Choroid plexus epithelial cell (primary cell): ENCODE measurements around the gene ZFP36L2.

Experiments
- DNase-seq: peaks from one replicate; pipeline ENCODE4 v3.0.0-alpha.2; 2010; ENCODE audit warnings: low read depth
- H3K4me3 ChIP-seq: 2 replicates; pipeline ENCODE4 v1.5.1; 2011; ENCODE audit warnings: low read depth, mild to moderate bottlenecking, control low read depth, low read length, moderate library complexity
- TF ChIP-seq, protein P1 (sequence below): conservative IDR thresholded peaks from 2 replicates; pipeline ENCODE4 v1.5.1; 2011; ENCODE audit warnings: low read depth, mild to moderate bottlenecking, control low read depth, inconsistent platforms, low read length, moderate library complexity

ZFP36L2 gene

GRCh38 chr2:43219383-43220228 is 6.8 kb downstream of the ZFP36L2 start:
- DNase-seq = peak; percentile 85
- TF ChIP-seq, protein P1, sequence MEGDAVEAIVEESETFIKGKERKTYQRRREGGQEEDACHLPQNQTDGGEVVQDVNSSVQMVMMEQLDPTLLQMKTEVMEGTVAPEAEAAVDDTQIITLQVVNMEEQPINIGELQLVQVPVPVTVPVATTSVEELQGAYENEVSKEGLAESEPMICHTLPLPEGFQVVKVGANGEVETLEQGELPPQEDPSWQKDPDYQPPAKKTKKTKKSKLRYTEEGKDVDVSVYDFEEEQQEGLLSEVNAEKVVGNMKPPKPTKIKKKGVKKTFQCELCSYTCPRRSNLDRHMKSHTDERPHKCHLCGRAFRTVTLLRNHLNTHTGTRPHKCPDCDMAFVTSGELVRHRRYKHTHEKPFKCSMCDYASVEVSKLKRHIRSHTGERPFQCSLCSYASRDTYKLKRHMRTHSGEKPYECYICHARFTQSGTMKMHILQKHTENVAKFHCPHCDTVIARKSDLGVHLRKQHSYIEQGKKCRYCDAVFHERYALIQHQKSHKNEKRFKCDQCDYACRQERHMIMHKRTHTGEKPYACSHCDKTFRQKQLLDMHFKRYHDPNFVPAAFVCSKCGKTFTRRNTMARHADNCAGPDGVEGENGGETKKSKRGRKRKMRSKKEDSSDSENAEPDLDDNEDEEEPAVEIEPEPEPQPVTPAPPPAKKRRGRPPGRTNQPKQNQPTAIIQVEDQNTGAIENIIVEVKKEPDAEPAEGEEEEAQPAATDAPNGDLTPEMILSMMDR = peak; percentile 21
- H3K4me3 ChIP-seq = peak overlapping the region; percentile 53

DNA sequence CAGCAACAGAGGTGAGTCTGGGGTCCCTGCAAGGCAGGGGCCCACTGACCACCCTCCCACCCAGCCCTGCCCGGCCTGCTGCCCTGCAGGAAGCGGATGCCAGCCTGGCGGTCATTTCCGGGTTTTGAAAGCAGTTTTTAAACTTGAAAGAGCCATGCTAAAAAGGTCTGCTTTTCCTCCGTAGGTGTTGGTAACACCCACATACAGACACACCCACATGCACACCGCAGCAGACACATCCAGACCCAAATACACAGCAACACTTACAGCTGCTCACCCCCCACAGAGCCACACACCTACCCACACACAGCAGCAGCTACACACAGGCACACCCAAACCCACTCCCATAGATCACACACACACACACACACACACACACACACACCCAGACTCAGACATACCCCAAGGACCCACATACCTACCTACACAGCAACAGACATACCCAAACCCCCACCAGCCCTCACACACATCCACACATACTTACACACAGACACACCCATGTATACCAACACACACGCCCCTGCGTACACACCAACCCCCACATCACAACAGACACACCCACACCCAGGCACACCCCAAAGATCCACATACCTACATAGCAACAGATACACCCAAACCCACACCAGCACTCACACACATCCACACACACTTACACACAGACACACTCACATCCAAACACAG is 7.6 kb downstream of the ZFP36L2 start:
- H3K4me3 ChIP-seq = peak overlapping the region; percentile 53
- TF ChIP-seq, protein P1 = no peak
- peak; percentile 19 for DNase-seq

GRCh38 chr2:43218155-43218701 is 8.2 kb downstream of the ZFP36L2 start:
- DNase-seq = peak; percentile 64
- TF ChIP-seq, protein P1 = peak; percentile 37
- H3K4me3 ChIP-seq = no peak overlapping the region

- DNase-seq = peak; percentile 15
- TF ChIP-seq, protein P1 = no peak
- no peak overlapping the region for H3K4me3 ChIP-seq
Observed at GRCh38 chr2:43217228-43218154, 8.9 kb downstream of the ZFP36L2 start.

GRCh38 chr2:43216629-43217028 is 9.8 kb downstream of the ZFP36L2 start:
- no peak overlapping the region for H3K4me3 ChIP-seq
- DNase-seq = no peak
- TF ChIP-seq, protein P1 = no peak

- no peak overlapping the region for H3K4me3 ChIP-seq
Observed at GRCh38 chr2:43215673-43216255, 10.6 kb downstream of the ZFP36L2 start.

More at GRCh38 chr2:43215673-43216255, 10.6 kb downstream of the ZFP36L2 start:
- TF ChIP-seq, protein P1 = no peak
- no peak for DNase-seq
